Measurements from ENCODE around the gene ZNF462. TPM values are rescaled to one million over a fixed set of nuclear protein-coding genes. Genes with fewer than 3 reads are reported as not detected.

The ZNF462 gene
- total RNA-seq, 1 experiment from 2014 or later, result 164 TPM

DNA sequence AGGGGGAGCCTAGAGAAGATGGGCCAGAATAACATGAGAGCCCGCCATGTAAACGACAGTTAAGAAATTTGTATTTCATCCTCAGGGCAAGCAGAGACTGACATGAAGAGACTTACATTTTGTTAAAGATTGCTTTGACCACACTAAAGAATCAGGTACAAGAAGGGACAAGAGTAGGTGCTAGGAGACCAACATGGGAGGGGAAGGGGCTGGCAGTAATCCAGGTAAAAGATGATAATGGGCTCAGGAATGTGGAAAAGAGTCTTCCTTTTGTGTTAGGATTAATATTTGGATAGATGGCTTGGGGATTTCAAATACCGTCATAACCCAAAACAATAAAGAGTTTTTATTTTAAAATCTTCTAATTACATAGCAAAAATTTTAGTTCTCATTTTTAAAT, 137.3 kb downstream of the ZNF462 start:
- H2BK15ac ChIP-seq (ENCODE audit: low read depth, low read length), result no peak overlapping the region
- H2BK5ac ChIP-seq (ENCODE audit: insufficient read length, low read length), result no peak overlapping the region
- H2BK20ac ChIP-seq (ENCODE audit: low read depth, low read length, poor library complexity, severe bottlenecking), result no peak overlapping the region
- H3K9me3 ChIP-seq (ENCODE audit: control insufficient read depth, low read depth, low read length), result no peaks in the 10 kb centered on the region
- no CpG with 5 or more reads among the region's 3 CpGs for WGBS (ENCODE audit: extremely low coverage, insufficient read length, low lambda C conversion rate)
- no peak overlapping the region for H4K8ac ChIP-seq (replicated peaks; ENCODE audit: insufficient read length, low read depth, low read length)
- H2AFZ ChIP-seq (ENCODE audit: low read length), result no peak overlapping the region
- DNase-seq, result no peak
- no peaks in the 10 kb centered on the region for H3K27me3 ChIP-seq (ENCODE audit: insufficient read depth, low read length)
- no peaks in the 10 kb centered on the region for H3K23me2 ChIP-seq (ENCODE audit: insufficient read length, low read depth, low read length, poor library complexity, severe bottlenecking)
- H2BK120ac ChIP-seq (ENCODE audit: low read depth, low read length, poor library complexity, severe bottlenecking), result no peak overlapping the region
- no peaks in the 10 kb centered on the region for H4K20me1 ChIP-seq (ENCODE audit: control insufficient read depth, insufficient read depth, insufficient read length)
- no peaks in the 10 kb centered on the region for H3K79me1 ChIP-seq (ENCODE audit: insufficient read depth, low read depth, low read length, poor library complexity, severe bottlenecking)
- H3K56ac ChIP-seq (ENCODE audit: insufficient read length, low read depth, low read length), result no peak overlapping the region
- TF ChIP-seq, protein P1, sequence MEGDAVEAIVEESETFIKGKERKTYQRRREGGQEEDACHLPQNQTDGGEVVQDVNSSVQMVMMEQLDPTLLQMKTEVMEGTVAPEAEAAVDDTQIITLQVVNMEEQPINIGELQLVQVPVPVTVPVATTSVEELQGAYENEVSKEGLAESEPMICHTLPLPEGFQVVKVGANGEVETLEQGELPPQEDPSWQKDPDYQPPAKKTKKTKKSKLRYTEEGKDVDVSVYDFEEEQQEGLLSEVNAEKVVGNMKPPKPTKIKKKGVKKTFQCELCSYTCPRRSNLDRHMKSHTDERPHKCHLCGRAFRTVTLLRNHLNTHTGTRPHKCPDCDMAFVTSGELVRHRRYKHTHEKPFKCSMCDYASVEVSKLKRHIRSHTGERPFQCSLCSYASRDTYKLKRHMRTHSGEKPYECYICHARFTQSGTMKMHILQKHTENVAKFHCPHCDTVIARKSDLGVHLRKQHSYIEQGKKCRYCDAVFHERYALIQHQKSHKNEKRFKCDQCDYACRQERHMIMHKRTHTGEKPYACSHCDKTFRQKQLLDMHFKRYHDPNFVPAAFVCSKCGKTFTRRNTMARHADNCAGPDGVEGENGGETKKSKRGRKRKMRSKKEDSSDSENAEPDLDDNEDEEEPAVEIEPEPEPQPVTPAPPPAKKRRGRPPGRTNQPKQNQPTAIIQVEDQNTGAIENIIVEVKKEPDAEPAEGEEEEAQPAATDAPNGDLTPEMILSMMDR (conservative IDR thresholded peaks at IDR 0.05), result no peak
- no peak overlapping the region for H2BK12ac ChIP-seq (ENCODE audit: insufficient read length, low read depth, low read length)
- Mint-ChIP-seq H3K4me3 (no peak overlapping the region), H3K9me3 (no peaks in the 10 kb centered on the region), H3K27me3 (ENCODE audit: low read depth) (no peaks in the 10 kb centered on the region), H3K4me1 (peaks cover 31 to 38% of the 10 kb centered on the region in 2 experiments), H3K27ac (peak overlapping the region in 2 of 3 experiments; percentile 50 to 65; a peak in 5 of 7 replicates), H3K36me3 (ENCODE audit: insufficient read depth in 1 of 3, low read depth in 3 of 3) (peaks cover 46 to 79% (median 62%) of the 10 kb centered on the region in 3 experiments)
- H3K27ac ChIP-seq (ENCODE audit: insufficient read length, low read depth, low read length), result no peak overlapping the region
- no peak overlapping the region for H3K4me2 ChIP-seq (ENCODE audit: insufficient read depth, insufficient read length, low read length)
- no peak overlapping the region for H2AK5ac ChIP-seq (ENCODE audit: insufficient read length, low read length)
- H3K14ac ChIP-seq (ENCODE audit: insufficient read depth, low read length), result no peak overlapping the region
- no peak overlapping the region for H3K4ac ChIP-seq (ENCODE audit: low read depth, low read length)
- H3K18ac ChIP-seq (ENCODE audit: insufficient read length, low read depth, low read length), result no peak overlapping the region
- no peaks in the 10 kb centered on the region for H3K79me2 ChIP-seq (ENCODE audit: insufficient read depth, low read length)
- no peak overlapping the region for H3K9ac ChIP-seq (ENCODE audit: extremely low read depth, insufficient read length, low read length)
- H4K91ac ChIP-seq (ENCODE audit: insufficient read length, low read depth, low read length), result no peak overlapping the region
- H3K23ac ChIP-seq (ENCODE audit: insufficient read length, low read depth, low read length), result no peak overlapping the region
- no peak overlapping the region for H3T11ph ChIP-seq (ENCODE audit: low read length)
- no peaks in the 10 kb centered on the region for H3K4me1 ChIP-seq (ENCODE audit: insufficient read depth, low read length)
- no peak overlapping the region for H4K5ac ChIP-seq (ENCODE audit: insufficient read length, low read depth, low read length)
